ENCODE results near the gene CCER1. TPM values are rescaled to one million over a fixed set of nuclear protein-coding genes. Genes with fewer than 3 reads are reported as not detected.

The CCER1 gene
- polyA plus RNA-seq, 3 donors, result not detected

DNA sequence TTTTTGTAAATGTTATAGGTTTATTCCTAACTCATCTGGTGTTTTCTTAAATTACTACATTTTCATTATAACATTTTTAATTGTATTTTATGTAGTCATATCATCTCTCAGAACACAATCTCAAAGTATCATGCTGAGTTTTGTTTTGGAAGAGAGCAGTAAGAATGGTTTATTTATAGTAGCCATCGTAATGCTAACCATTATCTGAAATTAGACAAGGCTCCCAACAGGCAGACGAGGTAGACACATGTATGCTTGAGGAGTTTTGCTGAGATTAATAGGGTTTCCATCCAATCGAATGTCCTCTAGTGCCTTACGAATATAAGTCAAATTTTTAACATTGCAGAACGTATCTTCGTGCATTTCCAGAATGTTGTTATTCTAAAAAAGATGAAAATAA lies 9.0 kb upstream of the CCER1 start:
- no peaks in the 10 kb centered on the region for H3K4me1 ChIP-seq (ENCODE audit: control insufficient read depth in 1 of 2, insufficient read depth in 2 of 2, low read length in 2 of 2)
- Mint-ChIP-seq H3K4me3 (no peak overlapping the region), H3K27ac (no peak overlapping the region)

GRCh38 chr12:90961154-90961553 lies 6.2 kb upstream of the CCER1 start:
- Histone ChIP-seq H3K36me3 (replicated peaks in 1 of 2; ENCODE audit: control insufficient read depth in 1 of 2, insufficient read depth in 2 of 2, low read length in 2 of 2) (no peaks in the 10 kb centered on the region), H3K27ac (ENCODE audit: low read depth in 1 of 2, low read length in 2 of 2) (no peak overlapping the region), H3K4me3 (replicated peaks in 1 of 3; ENCODE audit: low read depth in 2 of 3, low read length in 3 of 3) (no peak overlapping the region), H4K20me1 (ENCODE audit: insufficient read depth, low read length) (no peaks in the 10 kb centered on the region), H3K27me3 (ENCODE audit: control insufficient read depth in 2 of 2, insufficient read depth in 2 of 2, low read length in 2 of 2) (no peaks in the 10 kb centered on the region), H3K9me3 (replicated peaks in 1 of 2; ENCODE audit: control insufficient read depth in 1 of 2, insufficient read depth in 1 of 2, low read length in 2 of 2) (no peaks in the 10 kb centered on the region), H2AFZ (ENCODE audit: insufficient read depth, low read depth, low read length, poor library complexity, severe bottlenecking) (no peak overlapping the region), H3K79me2 (ENCODE audit: insufficient read depth, low read length) (no peaks in the 10 kb centered on the region), H3K9ac (ENCODE audit: insufficient read depth, low read length, poor library complexity, severe bottlenecking) (no peak overlapping the region), H3K4me2 (replicated peaks; ENCODE audit: extremely low read depth, low read length, poor library complexity, severe bottlenecking) (no peak overlapping the region), H3K4me1 (ENCODE audit: control insufficient read depth in 1 of 2, insufficient read depth in 2 of 2, low read length in 2 of 2) (no peaks in the 10 kb centered on the region)
- no peaks in the 10 kb centered on the region for H3K27me3 Mint-ChIP-seq (ENCODE audit: low read depth in 3 of 3)
- H3K9me3 Mint-ChIP-seq, result no peaks in the 10 kb centered on the region
- WGBS (ENCODE audit: insufficient coverage), result 100% methylated on average over 1 of the region's 4 CpGs
- H3K4me3 Mint-ChIP-seq, result no peak overlapping the region
- intact Hi-C loops (cut with micrococcal nuclease), result no loop called here
- H3K4me1 Mint-ChIP-seq, result no peaks in the 10 kb centered on the region
- no peaks in the 10 kb centered on the region for H3K36me3 Mint-ChIP-seq
- DNase-seq, result no peak
- H3K27ac Mint-ChIP-seq, result no peak overlapping the region
- TF ChIP-seq, protein P1, sequence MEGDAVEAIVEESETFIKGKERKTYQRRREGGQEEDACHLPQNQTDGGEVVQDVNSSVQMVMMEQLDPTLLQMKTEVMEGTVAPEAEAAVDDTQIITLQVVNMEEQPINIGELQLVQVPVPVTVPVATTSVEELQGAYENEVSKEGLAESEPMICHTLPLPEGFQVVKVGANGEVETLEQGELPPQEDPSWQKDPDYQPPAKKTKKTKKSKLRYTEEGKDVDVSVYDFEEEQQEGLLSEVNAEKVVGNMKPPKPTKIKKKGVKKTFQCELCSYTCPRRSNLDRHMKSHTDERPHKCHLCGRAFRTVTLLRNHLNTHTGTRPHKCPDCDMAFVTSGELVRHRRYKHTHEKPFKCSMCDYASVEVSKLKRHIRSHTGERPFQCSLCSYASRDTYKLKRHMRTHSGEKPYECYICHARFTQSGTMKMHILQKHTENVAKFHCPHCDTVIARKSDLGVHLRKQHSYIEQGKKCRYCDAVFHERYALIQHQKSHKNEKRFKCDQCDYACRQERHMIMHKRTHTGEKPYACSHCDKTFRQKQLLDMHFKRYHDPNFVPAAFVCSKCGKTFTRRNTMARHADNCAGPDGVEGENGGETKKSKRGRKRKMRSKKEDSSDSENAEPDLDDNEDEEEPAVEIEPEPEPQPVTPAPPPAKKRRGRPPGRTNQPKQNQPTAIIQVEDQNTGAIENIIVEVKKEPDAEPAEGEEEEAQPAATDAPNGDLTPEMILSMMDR (IDR thresholded peaks at IDR 0.05), result no peak

More for the DNA sequence above, 9.0 kb upstream of the CCER1 start:
- WGBS (ENCODE audit: insufficient coverage), result 100% methylated on average over 1 of the region's 6 CpGs
- TF ChIP-seq, protein P1 (IDR thresholded peaks at IDR 0.05), result no peak
- Mint-ChIP-seq H3K9me3 (peaks cover 0 to 2% (median 0%) of the 10 kb centered on the region in 7 donors), H3K27me3 (ENCODE audit: low read depth in 3 of 3) (peaks cover 0 to 1% (median 0%) of the 10 kb centered on the region in 3 donors), H3K36me3 (no peaks in the 10 kb centered on the region), H3K4me1 (no peaks in the 10 kb centered on the region)
- Histone ChIP-seq H3K36me3 (replicated peaks in 1 of 2; ENCODE audit: control insufficient read depth in 1 of 2, insufficient read depth in 2 of 2, low read length in 2 of 2) (no peaks in the 10 kb centered on the region), H3K4me2 (replicated peaks; ENCODE audit: extremely low read depth, low read length, poor library complexity, severe bottlenecking) (no peak overlapping the region), H4K20me1 (ENCODE audit: insufficient read depth, low read length) (no peaks in the 10 kb centered on the region), H3K4me3 (replicated peaks in 1 of 3; ENCODE audit: low read depth in 2 of 3, low read length in 3 of 3) (no peak overlapping the region), H3K9me3 (replicated peaks in 1 of 2; ENCODE audit: control insufficient read depth in 1 of 2, insufficient read depth in 1 of 2, low read length in 2 of 2) (no peaks in the 10 kb centered on the region), H3K9ac (ENCODE audit: insufficient read depth, low read length, poor library complexity, severe bottlenecking) (no peak overlapping the region), H3K79me2 (ENCODE audit: insufficient read depth, low read length) (no peaks in the 10 kb centered on the region), H3K27ac (ENCODE audit: low read depth in 1 of 2, low read length in 2 of 2) (no peak overlapping the region), H3K27me3 (ENCODE audit: control insufficient read depth in 2 of 2, insufficient read depth in 2 of 2, low read length in 2 of 2) (no peaks in the 10 kb centered on the region), H2AFZ (ENCODE audit: insufficient read depth, low read depth, low read length, poor library complexity, severe bottlenecking) (no peak overlapping the region)
- intact Hi-C loops (cut with micrococcal nuclease), result no loop called here
- DNase-seq, result no peak
